NCI-H2081 treated with DMSO at 0.1 percent for 48 hours (cell line): ENCODE results near the gene OSBPL3.

Experiments used
- DNase-seq: peaks from one replicate; lab custom pipeline; 2025; lab: John Stamatoyannopoulos, UW

The OSBPL3 gene

GRCh38 chr7:24896031-24896501 is 83.9 kb downstream of the OSBPL3 start:
- DNase-seq, result no peak

GRCh38 chr7:24894429-24895221 is 85.4 kb downstream of the OSBPL3 start:
- no peak for DNase-seq

DNA sequence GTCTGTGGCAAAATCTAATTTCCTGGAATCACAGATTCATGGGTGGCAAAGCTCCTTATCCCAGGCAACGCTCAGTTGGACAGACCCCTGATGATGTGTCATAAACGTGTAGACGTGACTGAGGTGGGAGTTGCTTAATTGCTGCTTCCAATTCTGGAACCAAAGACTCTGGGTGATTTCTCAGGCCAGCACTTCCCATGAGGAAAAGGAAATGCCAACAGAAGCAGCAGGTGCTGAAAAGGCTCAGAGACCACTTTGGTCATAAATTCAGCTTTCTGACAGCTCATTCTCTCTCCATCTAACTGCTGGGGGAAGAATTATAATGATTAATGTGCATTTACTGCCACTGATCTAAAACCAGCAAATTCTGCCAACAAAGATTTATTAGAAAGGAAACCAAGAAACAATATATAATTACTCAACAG is 88.7 kb downstream of the OSBPL3 start:
- DNase-seq, result no peak

DNA sequence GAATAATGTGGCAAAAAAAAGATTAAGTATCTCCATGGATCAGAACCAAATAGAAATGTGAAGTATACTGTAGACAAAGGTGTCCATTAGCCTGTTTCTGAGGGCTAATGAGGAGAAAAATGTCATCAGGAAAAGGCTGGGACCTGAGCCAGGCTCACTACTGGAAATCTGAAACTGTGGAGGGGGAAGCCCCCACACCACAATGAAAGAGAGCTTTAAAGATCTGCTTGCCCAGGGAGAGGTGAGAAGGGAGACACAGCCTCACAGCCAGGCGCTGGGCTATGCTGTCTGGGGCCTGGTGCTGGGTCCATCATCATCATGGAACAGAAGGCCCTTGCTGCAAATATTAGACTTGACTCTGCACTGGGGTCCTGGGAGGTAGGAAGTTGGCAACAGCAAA is 90.4 kb downstream of the OSBPL3 start:
- DNase-seq, result no peak

DNA sequence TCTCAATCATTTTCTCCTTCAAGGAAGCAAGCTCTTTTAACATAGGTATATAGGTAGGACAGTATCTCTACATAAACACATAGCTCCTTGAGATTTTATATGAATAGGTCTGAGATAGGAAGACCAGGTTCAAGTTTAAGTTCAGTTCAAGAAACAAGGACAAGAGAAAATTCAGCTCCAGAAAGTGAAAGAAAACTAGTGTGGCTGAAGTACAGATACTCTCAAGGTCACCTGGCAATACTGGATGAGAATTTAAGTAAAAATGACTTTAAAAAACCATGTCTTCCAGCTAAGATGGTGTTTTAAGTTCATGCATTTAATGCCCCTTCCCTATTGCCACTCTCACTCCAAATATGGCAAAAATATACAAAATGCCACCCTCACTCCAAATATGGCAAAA is 91.3 kb downstream of the OSBPL3 start:
- DNase-seq, result no peak

DNA sequence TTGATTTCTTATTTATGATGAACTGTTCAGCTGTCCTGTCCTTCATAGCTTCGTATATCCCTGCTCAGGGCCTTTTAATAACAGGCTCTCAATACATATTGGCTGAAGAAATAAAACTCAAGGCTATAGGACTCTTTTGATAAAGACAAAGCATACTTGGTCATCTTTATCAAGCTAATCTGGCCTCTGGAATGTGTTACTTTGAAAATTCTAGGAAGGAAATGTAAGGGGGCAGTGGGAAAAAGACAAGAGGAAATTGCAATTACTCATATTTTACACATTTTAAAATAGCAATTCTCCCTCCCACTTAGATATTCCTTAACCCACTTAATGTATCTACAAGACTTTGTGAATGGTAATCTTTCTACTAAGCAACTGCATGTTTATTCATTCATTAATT is 94.3 kb downstream of the OSBPL3 start:
- DNase-seq, result no peak

DNA sequence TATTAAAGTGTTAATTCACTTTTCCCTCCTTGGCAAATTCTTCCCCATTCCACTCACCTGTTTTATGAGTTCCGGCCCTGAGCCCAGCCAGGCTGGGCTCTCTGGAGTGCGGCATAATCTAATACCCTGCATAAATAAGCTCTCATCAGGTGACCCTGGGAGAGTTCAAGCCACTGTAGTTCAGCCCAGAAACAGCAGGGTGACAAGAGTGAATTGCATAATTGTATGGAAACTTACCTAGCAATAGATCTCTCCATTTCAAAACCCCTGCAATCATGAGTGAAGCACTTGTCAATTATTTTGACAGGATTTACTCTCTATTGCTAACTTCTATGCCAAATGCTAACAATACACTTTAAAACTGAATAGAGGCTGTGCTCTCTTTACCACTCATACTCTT is 94.7 kb downstream of the OSBPL3 start:
- DNase-seq, result no peak

GRCh38 chr7:24884401-24884800 is 95.6 kb downstream of the OSBPL3 start:
- DNase-seq, result no peak

DNA sequence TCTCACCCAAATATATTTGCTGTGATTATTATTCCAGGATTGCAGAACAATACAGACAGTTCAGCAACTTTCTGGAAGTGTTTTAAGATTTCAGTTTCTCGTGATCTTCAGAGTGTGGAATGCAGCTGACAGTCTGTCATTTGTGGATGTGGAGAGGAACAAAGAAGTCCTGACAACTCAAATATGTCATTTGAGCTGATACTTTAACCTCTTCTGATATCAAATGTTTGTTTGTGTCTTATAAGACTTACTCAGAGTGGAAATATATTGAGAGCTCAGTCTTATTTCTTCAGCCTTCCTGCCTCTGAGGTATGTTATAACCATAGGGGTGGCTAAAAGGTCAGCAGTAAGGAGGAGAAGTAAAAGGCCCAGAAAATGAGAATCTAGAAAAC is 96.4 kb downstream of the OSBPL3 start:
- DNase-seq, result no peak

- DNase-seq, result no peak
Measured at GRCh38 chr7:24882989-24883621, 96.9 kb downstream of the OSBPL3 start.

DNA sequence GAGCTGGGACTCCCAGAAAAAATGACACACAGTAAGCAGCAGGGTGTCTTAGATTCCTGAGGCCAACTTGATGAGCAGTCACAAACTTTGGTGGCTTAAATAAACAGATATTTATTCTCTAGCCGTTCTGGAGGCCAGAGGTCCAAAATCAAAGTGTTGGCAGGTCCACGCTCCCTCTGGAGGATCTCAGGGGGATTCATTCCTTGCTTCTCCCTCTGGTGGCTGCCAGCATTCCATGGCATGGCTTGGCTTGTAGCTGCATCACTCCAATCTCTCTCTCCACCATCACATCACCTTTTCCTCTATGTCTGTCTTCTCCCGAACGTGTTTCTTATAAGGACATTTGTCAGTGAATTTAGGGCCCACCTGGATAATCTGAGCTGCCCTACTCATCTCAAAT is 98.4 kb downstream of the OSBPL3 start:
- no peak for DNase-seq

DNA sequence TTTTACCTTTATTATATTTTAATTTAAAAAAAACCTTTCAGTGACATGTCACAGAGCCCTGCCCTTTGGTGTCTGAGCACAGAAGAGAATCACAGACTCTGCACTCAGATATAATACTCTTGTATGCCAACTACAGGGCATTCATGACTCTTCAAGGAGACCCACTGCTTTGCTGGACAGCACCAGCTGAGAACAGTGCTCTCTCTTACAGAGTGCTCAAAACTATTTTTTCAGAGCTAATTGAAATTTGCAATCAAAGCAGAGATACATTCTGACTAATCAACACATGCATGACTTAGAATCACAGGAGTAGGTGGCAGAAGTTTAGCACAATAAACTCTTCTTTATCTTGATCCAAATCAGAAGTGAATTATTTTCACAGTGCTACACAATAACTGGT is 99.1 kb downstream of the OSBPL3 start:
- DNase-seq, result no peak

GRCh38 chr7:24879291-24879690 is 100.7 kb downstream of the OSBPL3 start:
- DNase-seq, result no peak

DNA sequence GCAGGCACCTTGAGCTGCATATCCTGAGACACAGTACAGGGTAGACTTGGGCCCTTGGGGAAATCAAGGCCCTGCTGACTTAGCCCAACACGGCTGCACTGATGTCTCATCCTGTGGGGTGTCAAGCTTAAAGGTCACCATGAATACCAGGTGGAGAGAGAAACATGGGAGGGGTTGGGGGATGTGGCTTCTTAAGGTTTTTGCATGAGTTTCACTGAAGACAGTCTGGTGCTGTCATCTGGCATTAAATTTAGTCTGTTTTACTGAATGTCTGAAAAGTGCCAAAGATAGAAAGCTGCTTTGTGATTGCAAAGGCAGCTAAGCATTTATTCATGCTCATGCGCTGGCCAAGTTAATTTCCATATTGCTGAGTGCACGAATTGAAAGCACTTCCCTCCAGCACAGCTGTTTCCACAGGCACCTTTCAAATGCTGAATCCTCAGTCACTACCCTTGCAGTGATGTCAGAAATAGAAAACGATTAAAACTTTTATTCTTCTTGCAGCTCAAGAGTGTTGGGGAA is 102.1 kb downstream of the OSBPL3 start:
- no peak for DNase-seq

DNA sequence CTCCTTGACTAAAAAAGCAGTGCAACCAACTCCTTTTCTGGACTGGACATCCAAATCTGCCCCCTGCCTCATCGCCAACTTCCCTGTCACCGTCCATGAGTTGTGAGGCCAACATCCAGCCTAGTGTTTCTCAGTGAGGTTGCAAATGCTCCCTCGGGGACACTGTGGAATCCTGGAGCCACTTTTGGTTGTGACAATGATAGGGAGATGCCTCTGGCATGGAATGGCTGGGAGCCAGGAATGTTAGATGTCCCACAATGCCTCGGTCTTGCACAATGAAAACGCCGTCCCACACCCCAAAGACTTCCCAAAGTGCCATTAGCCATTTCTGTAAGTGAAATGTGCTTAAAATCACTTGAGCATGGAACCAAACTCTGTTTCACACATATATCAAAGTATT is 105.2 kb downstream of the OSBPL3 start:
- no peak for DNase-seq

GRCh38 chr7:24873944-24874343 is 106.0 kb downstream of the OSBPL3 start:
- DNase-seq, result no peak

- no peak for DNase-seq
Measured at GRCh38 chr7:24871770-24872169, 108.2 kb downstream of the OSBPL3 start.

DNA sequence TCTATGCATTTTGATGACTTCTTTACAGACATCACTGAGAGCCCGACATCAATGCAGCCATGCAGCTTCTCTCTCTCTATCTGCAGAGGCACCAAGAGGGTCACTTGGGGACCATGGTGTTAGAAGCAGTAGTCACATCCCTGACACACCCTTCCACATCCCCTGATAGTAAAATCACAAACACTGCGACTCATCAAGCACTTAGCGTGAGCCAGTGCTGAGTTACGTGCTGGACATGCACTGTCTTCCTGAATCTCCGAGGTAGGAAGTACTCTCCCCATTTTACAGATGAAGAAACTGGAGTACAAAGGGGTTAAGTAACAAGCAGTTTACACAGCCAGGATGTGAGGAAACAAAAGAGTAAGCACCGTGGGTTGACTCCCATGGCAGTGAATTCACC is 109.2 kb downstream of the OSBPL3 start:
- no peak for DNase-seq

- no peak for DNase-seq
Measured at GRCh38 chr7:24869572-24869971, 110.4 kb downstream of the OSBPL3 start.

- no peak for DNase-seq
Measured at GRCh38 chr7:24868741-24869140, 111.2 kb downstream of the OSBPL3 start.

- DNase-seq, result no peak
Measured at GRCh38 chr7:24866004-24866615, 113.9 kb downstream of the OSBPL3 start.

GRCh38 chr7:24864214-24864817 is 115.7 kb downstream of the OSBPL3 start:
- no peak for DNase-seq

- DNase-seq, result no peak
Measured at GRCh38 chr7:24863626-24864025, 116.4 kb downstream of the OSBPL3 start.
